LNCAP (cell line): ENCODE measurements around the gene ATP6V0B.

Experiments
- TF ChIP-seq, protein P1 (sequence below): fragments of 450-650 bp; IDR thresholded peaks from 2 replicates; pipeline ENCODE4 v1.5.1; 2017; ENCODE audit warnings: mild to moderate bottlenecking

Gene ATP6V0B

DNA sequence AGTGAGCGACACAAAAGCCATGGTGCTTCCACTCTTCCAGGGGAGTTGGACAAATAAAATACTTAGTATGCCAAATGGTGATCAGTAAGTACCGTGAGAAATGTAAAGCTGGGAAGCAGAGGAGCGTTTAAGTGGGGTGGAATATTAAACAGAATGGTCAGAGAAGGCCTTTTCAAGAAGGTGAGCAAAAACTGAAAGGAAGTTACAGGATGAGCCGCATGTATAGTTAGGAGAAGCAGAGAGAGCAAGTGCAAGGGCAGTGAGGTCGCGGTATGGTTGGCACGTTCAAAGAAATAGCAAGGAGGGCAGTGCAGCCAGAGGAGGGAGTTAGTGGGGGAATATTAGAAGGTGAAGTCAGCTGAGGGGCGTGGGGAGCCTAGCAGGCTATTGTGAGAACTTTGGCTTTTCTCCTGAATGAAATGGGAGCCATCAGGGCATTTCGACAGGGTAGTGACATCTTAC, 748 bp upstream of the ATP6V0B start:
- TF ChIP-seq, protein P1, sequence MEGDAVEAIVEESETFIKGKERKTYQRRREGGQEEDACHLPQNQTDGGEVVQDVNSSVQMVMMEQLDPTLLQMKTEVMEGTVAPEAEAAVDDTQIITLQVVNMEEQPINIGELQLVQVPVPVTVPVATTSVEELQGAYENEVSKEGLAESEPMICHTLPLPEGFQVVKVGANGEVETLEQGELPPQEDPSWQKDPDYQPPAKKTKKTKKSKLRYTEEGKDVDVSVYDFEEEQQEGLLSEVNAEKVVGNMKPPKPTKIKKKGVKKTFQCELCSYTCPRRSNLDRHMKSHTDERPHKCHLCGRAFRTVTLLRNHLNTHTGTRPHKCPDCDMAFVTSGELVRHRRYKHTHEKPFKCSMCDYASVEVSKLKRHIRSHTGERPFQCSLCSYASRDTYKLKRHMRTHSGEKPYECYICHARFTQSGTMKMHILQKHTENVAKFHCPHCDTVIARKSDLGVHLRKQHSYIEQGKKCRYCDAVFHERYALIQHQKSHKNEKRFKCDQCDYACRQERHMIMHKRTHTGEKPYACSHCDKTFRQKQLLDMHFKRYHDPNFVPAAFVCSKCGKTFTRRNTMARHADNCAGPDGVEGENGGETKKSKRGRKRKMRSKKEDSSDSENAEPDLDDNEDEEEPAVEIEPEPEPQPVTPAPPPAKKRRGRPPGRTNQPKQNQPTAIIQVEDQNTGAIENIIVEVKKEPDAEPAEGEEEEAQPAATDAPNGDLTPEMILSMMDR: no peak

DNA sequence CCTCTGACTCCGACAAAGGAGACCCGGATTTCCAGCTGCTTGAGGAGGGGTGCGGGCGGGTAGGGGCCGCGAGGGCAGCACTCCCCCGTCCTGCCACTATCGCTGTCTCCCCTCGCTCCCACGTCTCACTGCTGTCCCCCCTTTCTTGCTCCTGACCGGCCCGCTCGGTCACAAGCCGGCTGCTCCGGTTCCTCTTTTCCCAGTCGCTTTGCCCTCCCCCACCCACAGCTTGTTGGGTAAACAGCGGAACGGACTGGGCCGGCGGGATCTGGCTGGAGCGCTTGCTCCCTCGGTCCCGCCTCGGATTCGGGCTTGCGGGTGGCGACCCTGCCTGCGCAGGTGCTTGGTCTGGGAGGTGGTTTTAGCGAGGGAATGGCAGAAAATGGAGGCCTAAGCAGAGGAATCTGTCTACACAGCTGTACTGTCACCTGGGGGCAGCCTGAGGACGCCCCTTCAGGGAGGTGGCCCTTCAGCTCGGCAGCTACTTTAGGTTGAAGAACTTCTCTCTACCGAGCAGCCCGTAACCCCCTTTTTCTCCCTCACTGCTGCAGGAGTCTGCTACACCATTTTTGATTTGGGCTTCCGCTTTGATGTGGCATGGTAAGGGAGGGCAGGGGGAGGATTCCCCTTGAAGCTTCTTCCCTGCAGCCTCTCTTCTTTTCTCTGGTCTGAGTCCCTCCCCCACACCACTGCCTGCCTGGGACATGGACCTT, 645 bp downstream of the ATP6V0B start:
- TF ChIP-seq, protein P1: no peak

DNA sequence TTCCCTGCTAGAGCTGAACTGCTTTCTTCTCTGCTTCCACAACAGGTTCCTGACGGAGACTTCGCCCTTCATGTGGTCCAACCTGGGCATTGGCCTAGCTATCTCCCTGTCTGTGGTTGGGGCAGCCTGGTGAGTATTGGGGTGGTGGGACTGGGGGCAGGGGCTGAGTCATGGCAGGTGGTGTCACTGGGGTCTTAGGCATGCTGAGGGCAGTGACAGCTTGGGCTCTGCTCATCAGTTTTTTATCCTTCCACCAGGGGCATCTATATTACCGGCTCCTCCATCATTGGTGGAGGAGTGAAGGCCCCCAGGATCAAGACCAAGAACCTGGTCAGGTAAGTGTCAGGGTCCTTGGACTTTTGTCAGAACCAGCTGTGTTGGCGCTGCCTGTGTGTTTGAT, 1.3 kb downstream of the ATP6V0B start:
- TF ChIP-seq, protein P1: no peak

DNA sequence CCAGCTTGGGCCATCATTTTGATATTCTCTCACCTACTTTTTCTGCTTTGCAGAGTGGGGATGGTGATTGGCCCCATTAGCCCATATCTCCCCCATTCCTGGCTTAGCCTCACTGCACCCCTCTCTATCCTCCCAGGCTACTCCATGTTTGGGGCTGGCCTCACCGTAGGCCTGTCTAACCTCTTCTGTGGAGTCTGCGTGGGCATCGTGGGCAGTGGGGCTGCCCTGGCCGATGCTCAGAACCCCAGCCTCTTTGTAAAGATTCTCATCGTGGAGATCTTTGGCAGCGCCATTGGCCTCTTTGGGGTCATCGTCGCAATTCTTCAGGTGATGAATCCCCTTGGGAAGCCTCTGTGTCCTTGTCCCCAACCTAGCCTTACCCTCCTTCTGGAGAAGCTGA, 2.1 kb downstream of the ATP6V0B start:
- TF ChIP-seq, protein P1: no peak

DNA sequence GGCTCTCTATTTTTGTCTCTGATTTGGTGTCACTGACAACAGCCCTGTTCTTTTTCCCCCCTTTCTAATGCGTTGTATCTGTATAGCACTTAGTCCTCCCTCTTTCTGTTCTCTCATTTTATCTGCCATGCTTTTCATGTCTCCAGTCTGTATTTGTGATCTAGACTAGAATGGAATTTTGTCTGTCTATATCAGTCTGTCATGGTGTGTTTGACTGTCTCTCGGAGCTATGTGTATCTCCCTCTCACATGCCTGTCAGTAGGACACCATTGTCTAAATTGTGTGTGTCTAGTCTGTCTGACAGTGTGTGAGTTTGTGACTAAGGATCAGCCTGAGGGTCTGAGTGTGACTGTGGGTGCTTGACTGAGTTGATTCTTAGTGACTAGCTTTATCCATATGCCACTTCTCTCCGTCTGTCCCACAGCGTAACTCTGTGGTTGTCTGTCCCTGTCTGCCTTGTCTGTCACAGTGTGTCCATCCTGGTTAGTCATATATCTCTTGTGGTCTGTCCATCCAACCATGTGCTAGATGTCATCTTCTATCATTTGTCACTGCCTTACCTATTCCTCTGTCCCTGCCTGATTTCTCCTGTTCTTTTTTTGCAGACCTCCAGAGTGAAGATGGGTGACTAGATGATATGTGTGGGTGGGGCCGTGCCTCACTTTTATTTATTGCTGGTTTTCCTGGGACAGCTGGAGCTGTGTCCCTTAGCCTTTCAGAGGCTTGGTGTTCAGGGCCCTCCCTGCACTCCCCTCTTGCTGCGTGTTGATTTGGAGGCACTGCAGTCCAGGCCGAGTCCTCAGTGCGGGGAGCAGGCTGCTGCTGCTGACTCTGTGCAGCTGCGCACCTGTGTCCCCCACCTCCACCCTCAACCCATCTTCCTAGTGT, 2.9 kb downstream of the ATP6V0B start:
- TF ChIP-seq, protein P1: no peak

DNA sequence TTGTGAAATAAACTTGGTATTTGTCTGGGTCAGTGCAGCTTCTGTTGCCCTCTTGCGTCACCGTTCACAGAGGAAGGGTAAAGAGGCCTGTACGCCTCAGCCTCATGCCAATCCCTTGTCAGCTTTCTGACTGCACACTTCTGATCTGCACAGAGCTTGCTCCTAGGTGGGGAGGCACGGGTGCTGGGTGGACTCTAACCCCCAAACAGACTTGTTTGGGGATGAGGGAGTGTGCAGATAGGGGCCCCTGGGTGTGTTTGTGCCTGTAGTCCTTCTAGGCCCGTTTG, 3.4 kb downstream of the ATP6V0B start:
- TF ChIP-seq, protein P1: no peak

DNA sequence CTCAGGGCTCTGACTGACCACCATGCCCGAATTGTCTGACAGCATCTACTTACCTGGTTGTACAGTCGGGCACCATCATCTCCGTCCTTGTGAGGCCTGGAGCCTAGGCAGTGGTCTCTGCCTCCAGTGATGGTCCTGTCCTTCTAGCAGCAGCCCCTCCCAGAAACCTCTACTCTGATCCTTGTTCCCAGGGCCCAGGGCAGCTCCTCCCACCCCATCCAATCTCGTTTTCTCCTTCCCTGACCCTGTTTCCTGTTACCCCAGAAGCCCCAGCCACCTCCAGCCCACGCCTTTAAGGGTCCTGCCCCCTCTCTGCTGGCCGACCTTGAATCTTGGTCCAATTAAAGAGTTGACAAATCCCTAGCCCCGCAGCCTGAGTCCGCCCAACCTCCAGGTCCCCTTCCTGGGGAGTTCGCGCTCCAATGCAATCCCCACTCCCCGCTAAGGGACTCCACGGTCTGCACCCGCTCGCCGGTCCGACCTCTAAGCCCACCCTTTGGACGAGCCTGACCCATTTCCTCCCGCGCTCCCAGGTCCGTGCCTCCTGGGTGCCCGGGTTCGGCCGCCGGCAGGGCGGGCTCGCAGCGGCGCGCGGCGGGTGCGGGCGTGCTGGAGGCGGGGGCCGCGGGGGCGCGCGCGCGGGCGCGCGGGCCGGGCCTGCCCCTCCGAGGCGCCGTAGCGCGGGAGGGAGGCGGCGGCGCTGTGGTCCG, 3.9 kb downstream of the ATP6V0B start, which contains the start of gene B4GALT2:
Gene B4GALT2 (plus strand): TSS at position 660 of the 710 bp plus-strand sequence. CDS start 1,951 bp downstream, outside the sequence.
- TF ChIP-seq, protein P1: no peak
